Transverse colon (tissue), 4 donors: ENCODE results near the gene FGGY. TPM values are rescaled to one million over a fixed set of nuclear protein-coding genes. Genes with fewer than 3 reads are reported as not detected.
"Not testable (repeated sequence)": the region's sequence is repeated elsewhere in the genome, so short reads cannot be mapped to it uniquely, and the experiment has no call there.

Source experiments
- DNase-seq: peaks from one replicate; pipeline ENCODE4 v3.0.0-alpha.2; 2019
- H3K27ac ChIP-seq, 4 donors: fragments of 200-600 bp; sonication (generic); 2 replicates each; pipeline ENCODE4 v1.5.1; 2016 to 2018; ENCODE audit warnings: inconsistent platforms in 4 of 4
- H3K27me3 ChIP-seq: fragments of 200-600 bp; sonication (generic); 2 replicates; pipeline ENCODE4 v1.5.1; 2017; ENCODE audit warnings: inconsistent platforms
- H3K36me3 ChIP-seq, 4 donors: fragments of 200-600 bp; sonication (generic); 2 replicates each; pipeline ENCODE4 v1.5.1; 2017 to 2019; ENCODE audit warnings: inconsistent platforms in 4 of 4
- H3K4me1 ChIP-seq, 4 donors: fragments of 200-600 bp; sonication (generic); 2 replicates each; pipeline ENCODE4 v1.5.1; 2017 to 2020; ENCODE audit warnings: inconsistent platforms in 4 of 4
- H3K4me3 ChIP-seq, 4 donors: fragments of 200-600 bp; sonication (generic); 1 replicate in 1 of 4; 2 replicates in 3 of 4; pipeline versions ENCODE4 v1.5.1 to v1.6.1; 2017 to 2019; ENCODE audit warnings: inconsistent platforms in 4 of 4
- H3K9me3 ChIP-seq, 2 donors: fragments of 200-600 bp; sonication (generic); 2 replicates each; pipeline ENCODE4 v1.5.1; 2017 to 2019; ENCODE audit warnings: inconsistent platforms in 2 of 2
- EP300 ChIP-seq: sonication (generic); formaldehyde crosslinking; IDR thresholded peaks from one replicate; pipeline ENCODE4 v1.6.1; 2017; ENCODE audit warnings: antibody characterized with exemption, low read depth
- POLR2A ChIP-seq: fragments of 450-650 bp; IDR thresholded peaks from one replicate; pipeline ENCODE4 v1.6.1; 2016; ENCODE audit warnings: antibody characterized with exemption, mild to moderate bottlenecking, moderate library complexity
- POLR2AphosphoS5 ChIP-seq, 3 donors: sonication (generic); formaldehyde crosslinking; IDR thresholded peaks; one replicate each; pipeline ENCODE4 v1.6.1; 2016; ENCODE audit warnings: antibody characterized with exemption in 3 of 3
- WGBS, 2 donors: methylation state at CpG; one replicate each; pipeline ENCODE4 v1.1.5; 2018; ENCODE audit warnings: low coverage in 1 of 2; 5-methylcytosine and 5-hydroxymethylcytosine counted together
- in situ Hi-C, 4 donors: fragments of 200-750 bp; cut with MboI; loops; one replicate each; pipeline versions ENCODE4 v1.15.0 to v1.15.1; 2017; ENCODE audit warnings: low sequenced_read_pairs in 3 of 4, low pct_ligation_motif_present in 1 of 4, low pct_unique_long_range_greater_than_20kb in 1 of 4
- intact Hi-C: fragments of 100-400 bp; cut with DNase I; formaldehyde crosslinking; loops from one replicate; pipeline ENCODE4 v1.15.1; 2023; ENCODE audit warnings: low total_unique reads
- total RNA-seq, 4 donors: library from RNA; depleted of rRNA; stranded (reverse); fragments of >200 nt; gene quantifications; one replicate each; pipeline ENCODE4 v1.1.0, GENCODE V29; 2016
- TF ChIP-seq, protein P1 (sequence below), 5 experiments: fragments of 200-600 bp in 3 of 5; fragments of 450-650 bp in 2 of 5; sonication (generic) in 3 of 5; IDR thresholded peaks; 1 replicate in 2 of 5; 2 replicates in 3 of 5; pipeline ENCODE4 v1.5.1; 2016 to 2017; ENCODE audit warnings: antibody characterized with exemption in 5 of 5, inconsistent platforms in 3 of 5, mild to moderate bottlenecking in 2 of 5, moderate library complexity in 1 of 5

The FGGY gene
- total RNA-seq, 4 donors from 2014 or later, result 18.2 to 97.7 (median 27.1) TPM

DNA sequence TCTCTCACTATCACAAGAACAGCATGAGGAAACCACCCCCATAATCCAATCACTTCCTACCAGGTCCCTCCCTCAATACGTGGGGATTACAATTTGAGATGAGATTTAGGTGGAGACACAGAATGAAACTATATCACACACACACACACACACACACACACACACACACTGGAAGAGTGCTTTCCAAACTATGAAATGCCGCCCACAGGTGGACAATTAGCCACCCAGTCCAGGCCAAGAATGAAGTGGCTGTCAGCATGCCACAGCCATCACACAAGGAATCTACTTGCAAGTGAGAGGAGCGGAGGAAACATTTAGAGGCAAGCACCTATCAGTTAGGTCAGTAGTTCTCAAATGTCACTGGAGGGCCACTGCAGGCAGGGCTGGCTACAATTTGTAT is 412.4 kb downstream of the FGGY start:
- in situ Hi-C loops, result loop anchor here in 2 of 4 donors (25.0 kb wide), 2 partner anchors 947 to 972 kb away; no protein-coding TSS in a partner anchor

DNA sequence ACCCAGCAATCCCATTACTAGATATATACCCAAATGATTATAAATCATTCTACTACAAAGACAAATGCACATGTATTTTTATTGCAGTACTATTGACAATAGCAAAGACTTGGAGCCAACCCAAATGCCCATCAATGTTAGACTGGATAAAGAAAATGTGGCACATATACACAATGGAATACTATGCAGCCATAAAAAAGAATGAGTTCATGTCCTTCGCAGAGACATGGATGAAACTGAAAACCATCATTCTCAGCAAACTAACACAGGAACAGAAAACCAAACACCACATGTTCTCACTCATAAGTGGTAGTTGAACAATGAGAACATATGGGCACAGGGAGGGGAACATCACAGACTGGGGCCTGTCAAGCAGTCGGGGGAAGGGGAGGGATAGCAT is 414.0 kb downstream of the FGGY start:
- H3K4me3 ChIP-seq, H3K9me3 ChIP-seq, H3K27ac ChIP-seq, intact Hi-C loops, DNase-seq, H3K27me3 ChIP-seq, H3K36me3 ChIP-seq: not testable (repeated sequence)
- WGBS, 2 donors, result 96 to 100% methylated on average over 1 to 2 of the region's 2 CpGs
- peaks cover 4 to 16% (median 9%) of the 10 kb centered on the region in 4 donors for H3K4me1 ChIP-seq
- in situ Hi-C loops, result loop anchor here in 3 of 4 donors (10.0 to 25.0 kb wide), 3 partner anchors 949 to 974 kb away; no protein-coding TSS in a partner anchor

More for the DNA sequence above, 412.4 kb downstream of the FGGY start:
- H3K4me1 ChIP-seq, result peaks cover 4 to 28% (median 10%) of the 10 kb centered on the region in 4 donors
- no peak overlapping the region for H3K4me3 ChIP-seq
- H3K36me3 ChIP-seq, result no peaks in the 10 kb centered on the region
- H3K27ac ChIP-seq, result no peak overlapping the region
- intact Hi-C loops, result loop anchor here (10.0 kb wide), 1 partner anchor 805 kb away; no protein-coding TSS in a partner anchor
- 90% methylated on average over 3 of the region's 3 CpGs; no CpG with 5 or more reads in 1 of the 2 donors for WGBS, 2 donors
- DNase-seq, result no peak
- no peaks in the 10 kb centered on the region for H3K27me3 ChIP-seq
- H3K9me3 ChIP-seq, result no peaks in the 10 kb centered on the region
- TF ChIP-seq EP300 (no peak), POLR2A (no peak)
- TF ChIP-seq, protein P1, sequence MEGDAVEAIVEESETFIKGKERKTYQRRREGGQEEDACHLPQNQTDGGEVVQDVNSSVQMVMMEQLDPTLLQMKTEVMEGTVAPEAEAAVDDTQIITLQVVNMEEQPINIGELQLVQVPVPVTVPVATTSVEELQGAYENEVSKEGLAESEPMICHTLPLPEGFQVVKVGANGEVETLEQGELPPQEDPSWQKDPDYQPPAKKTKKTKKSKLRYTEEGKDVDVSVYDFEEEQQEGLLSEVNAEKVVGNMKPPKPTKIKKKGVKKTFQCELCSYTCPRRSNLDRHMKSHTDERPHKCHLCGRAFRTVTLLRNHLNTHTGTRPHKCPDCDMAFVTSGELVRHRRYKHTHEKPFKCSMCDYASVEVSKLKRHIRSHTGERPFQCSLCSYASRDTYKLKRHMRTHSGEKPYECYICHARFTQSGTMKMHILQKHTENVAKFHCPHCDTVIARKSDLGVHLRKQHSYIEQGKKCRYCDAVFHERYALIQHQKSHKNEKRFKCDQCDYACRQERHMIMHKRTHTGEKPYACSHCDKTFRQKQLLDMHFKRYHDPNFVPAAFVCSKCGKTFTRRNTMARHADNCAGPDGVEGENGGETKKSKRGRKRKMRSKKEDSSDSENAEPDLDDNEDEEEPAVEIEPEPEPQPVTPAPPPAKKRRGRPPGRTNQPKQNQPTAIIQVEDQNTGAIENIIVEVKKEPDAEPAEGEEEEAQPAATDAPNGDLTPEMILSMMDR (IDR thresholded peaks at IDR 0.05), result no peak

DNA sequence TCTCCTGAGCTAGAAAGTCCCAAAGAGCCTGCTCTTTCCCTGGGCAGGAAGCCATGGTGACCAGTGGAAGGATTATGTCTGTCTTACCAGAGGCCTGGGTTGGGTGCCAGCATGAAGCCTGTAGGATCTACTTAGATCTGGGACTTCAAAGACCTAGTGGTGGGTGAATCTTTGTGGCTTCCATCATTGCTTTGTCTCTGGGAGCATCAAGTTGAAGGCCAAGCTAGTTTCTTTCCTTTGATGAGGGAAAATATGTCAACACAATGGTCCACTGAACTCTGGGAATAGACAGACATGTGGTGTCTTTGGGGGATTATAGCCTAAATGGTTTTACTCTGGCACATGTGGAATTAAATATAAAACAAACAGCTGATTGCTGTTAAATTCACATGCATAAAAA is 417.3 kb downstream of the FGGY start:
- no peak for DNase-seq
- in situ Hi-C loops, result loop anchor here in 3 of 4 donors (10.0 to 25.0 kb wide), 3 partner anchors 952 to 977 kb away; no protein-coding TSS in a partner anchor

DNA sequence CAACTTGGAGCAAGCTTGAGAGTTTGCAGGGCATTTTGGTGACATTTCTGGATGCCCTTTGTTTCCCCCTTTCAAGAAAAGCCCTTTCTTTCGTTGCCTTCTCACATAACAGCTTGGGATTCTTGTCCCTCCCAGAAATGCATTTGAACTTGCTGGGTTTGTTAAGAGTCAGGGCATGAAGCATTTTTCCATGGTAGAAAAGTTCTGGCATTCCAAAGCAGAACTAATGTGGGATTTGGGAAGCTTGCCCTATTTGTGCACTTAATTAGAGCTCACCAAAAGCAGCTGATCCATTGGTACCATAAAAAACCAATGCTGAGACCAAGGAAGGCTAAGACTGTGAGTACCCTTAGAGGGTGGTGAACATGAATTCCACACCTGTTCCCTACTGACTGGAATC is 418.1 kb downstream of the FGGY start:
- WGBS, 2 donors, result 64 to 73% methylated on average over 1 of the region's 1 CpG
- Histone ChIP-seq H3K27me3 (no peaks in the 10 kb centered on the region), H3K4me1 (no peaks in the 10 kb centered on the region), H3K9me3 (no peaks in the 10 kb centered on the region), H3K27ac (no peak overlapping the region), H3K4me3 (no peak overlapping the region), H3K36me3 (no peaks in the 10 kb centered on the region)
- in situ Hi-C loops, result loop anchor here in 3 of 4 donors (10.0 to 25.0 kb wide), 3 partner anchors 953 to 978 kb away; no protein-coding TSS in a partner anchor
- intact Hi-C loops, result no loop called here
- DNase-seq, result no peak
- TF ChIP-seq POLR2A (no peak), POLR2AphosphoS5 (IDR thresholded peaks at IDR 0.05) (no peak), EP300 (no peak)
- TF ChIP-seq, protein P1 (IDR thresholded peaks at IDR 0.05), result no peak

More for the DNA sequence above, 417.3 kb downstream of the FGGY start:
- Histone ChIP-seq H3K27ac (no peak overlapping the region), H3K4me3 (no peak overlapping the region), H3K9me3 (no peaks in the 10 kb centered on the region), H3K4me1 (no peaks in the 10 kb centered on the region), H3K36me3 (no peaks in the 10 kb centered on the region), H3K27me3 (no peaks in the 10 kb centered on the region)
- intact Hi-C loops, result no loop called here
- TF ChIP-seq POLR2A, result no peak

DNA sequence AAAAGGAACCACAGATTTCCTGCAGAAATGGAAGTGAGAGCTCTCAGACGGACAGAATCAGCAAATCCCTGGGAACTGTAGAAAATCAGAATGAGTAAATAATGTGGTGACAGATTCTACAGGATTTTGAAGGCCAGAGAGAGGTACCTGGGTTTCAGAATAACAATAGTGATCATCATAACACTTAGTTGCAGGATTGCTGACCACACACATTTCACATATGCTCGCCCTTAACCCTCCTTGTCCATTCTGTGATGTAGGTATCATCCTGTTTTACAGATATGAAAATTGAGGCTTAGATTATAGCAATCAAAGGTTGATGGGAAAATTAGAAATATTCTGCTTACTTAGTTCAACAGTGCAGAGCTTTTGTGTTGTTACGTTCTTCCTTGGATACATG is 419.9 kb downstream of the FGGY start:
- intact Hi-C loops (no loop called here), in situ Hi-C loops (loop anchor here in 3 of 4 donors (10.0 to 25.0 kb wide), 3 partner anchors 955 to 980 kb away; no protein-coding TSS in a partner anchor)
- H3K36me3 ChIP-seq, result no peaks in the 10 kb centered on the region
- TF ChIP-seq POLR2A (no peak), POLR2AphosphoS5 (IDR thresholded peaks at IDR 0.05) (no peak), EP300 (no peak)
- TF ChIP-seq, protein P1 (IDR thresholded peaks at IDR 0.05), result no peak
- WGBS, 2 donors, result 84 to 100% methylated on average over 1 to 3 of the region's 3 CpGs
- H3K9me3 ChIP-seq, result no peaks in the 10 kb centered on the region
- H3K27ac ChIP-seq, result no peak overlapping the region
- no peaks in the 10 kb centered on the region for H3K27me3 ChIP-seq
- no peaks in the 10 kb centered on the region for H3K4me1 ChIP-seq
- no peak overlapping the region for H3K4me3 ChIP-seq
- DNase-seq, result no peak
